ENCODE data around the gene P3H2. TPM values are rescaled to one million over a fixed set of nuclear protein-coding genes. Genes with fewer than 3 reads are reported as not detected.

Gene P3H2
- total and polyA plus RNA-seq, 2 experiments from 2014 or later, result 4.7 to 14.9 TPM

DNA sequence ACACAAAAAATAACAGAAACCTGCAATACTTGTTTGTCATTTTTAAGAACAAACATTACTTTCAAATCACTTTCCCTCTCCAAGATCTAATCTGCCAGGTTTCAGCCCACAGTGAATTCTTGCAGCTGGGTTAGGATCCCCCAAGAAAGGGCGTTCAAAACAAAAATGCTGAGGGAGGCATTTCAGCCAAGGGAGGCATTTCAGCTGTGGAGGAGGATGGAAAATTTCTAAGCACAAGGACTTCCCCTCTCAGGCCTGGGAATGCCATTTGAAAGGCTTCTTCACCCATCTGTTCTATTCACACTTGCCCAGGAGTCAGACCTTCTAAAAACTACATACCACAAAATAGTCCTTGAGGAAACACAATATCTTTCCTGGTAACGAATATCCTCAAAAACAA, 69.1 kb downstream of the P3H2 start:
- no peaks in the 10 kb centered on the region for H3K9me2 ChIP-seq (ENCODE audit: insufficient read depth)
- no peaks in the 10 kb centered on the region for H3K9me3 ChIP-seq (ENCODE audit: low read depth)

DNA sequence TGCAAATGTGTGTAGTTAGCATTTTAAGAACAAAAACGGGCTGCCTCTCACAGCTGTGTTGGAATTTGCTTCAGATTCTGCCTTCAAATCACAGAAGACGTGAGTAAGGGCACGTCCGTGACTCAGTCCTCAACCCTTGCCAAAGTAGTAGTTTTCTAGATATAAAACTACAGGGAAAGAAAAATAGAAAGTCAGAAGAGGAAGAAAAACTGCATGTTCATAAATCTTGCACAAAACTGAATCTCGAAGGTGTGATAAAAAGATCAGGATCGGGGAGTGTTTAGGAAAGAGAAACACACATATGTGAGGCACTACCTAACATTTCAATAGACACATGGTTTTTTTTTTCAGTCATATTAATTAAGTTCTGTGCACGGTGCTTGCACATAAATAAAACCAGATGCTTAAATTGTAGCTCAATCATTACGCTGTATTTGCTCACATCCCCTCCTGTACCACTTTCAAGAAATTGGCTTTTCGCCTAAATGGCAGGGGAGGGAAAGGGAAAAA, 71.7 kb downstream of the P3H2 start:
- Histone ChIP-seq H3F3A (ENCODE audit: insufficient read depth) (peaks cover 28% of the 10 kb centered on the region), H3K4me3 (peak overlapping the region; percentile 73), H4K20me1 (ENCODE audit: insufficient read depth) (no peaks in the 10 kb centered on the region), H3K4me1 (ENCODE audit: insufficient read depth) (peaks cover 18% of the 10 kb centered on the region), H3K9me2 (ENCODE audit: insufficient read depth) (no peaks in the 10 kb centered on the region), H3K27me3 (replicated peaks; ENCODE audit: insufficient read depth) (no peaks in the 10 kb centered on the region), H3K79me2 (ENCODE audit: insufficient read depth) (no peaks in the 10 kb centered on the region), H3K9me3 (ENCODE audit: low read depth) (no peaks in the 10 kb centered on the region), H3K36me3 (ENCODE audit: low read depth) (no peaks in the 10 kb centered on the region), H3K4me2 (ENCODE audit: unreplicated experiment) (peak overlapping the region; percentile 93), H2AFZ (peak overlapping the region; percentile 76), H3K27ac (peak overlapping the region; percentile 59), H3K9ac (peak overlapping the region; percentile 46)
- TF ChIP-seq EZH2phosphoT487 (IDR thresholded peaks at IDR 0.05; ENCODE audit: insufficient read depth, low read depth), result no peak
- no peak for TF ChIP-seq EZH2 (IDR thresholded peaks at IDR 0.05; ENCODE audit: insufficient read depth, poor library complexity, severe bottlenecking)
- WGBS, 2 experiments (ENCODE audit: low coverage in 1 of 2, low lambda C conversion rate in 2 of 2, missing lambda C conversion rate in 2 of 2), result 1 to 2% methylated on average over 9 of the region's 9 CpGs
- in situ Hi-C loops (cut with MboI), result no loop called here
- peak; percentile 88 for DNase-seq

More for the DNA sequence above, 69.1 kb downstream of the P3H2 start:
- Histone ChIP-seq H3F3A (ENCODE audit: insufficient read depth) (peaks cover 22% of the 10 kb centered on the region), H3K4me2 (ENCODE audit: unreplicated experiment) (no peak overlapping the region), H3K9ac (no peak overlapping the region), H3K27ac (no peak overlapping the region), H3K79me2 (ENCODE audit: insufficient read depth) (no peaks in the 10 kb centered on the region), H3K27me3 (replicated peaks; ENCODE audit: insufficient read depth) (no peaks in the 10 kb centered on the region), H3K4me1 (ENCODE audit: insufficient read depth) (peaks cover 26% of the 10 kb centered on the region), H3K4me3 (no peak overlapping the region), H2AFZ (no peak overlapping the region), H3K36me3 (ENCODE audit: low read depth) (no peaks in the 10 kb centered on the region), H4K20me1 (ENCODE audit: insufficient read depth) (no peaks in the 10 kb centered on the region)
- no peak for DNase-seq
- 74 to 75% methylated on average over 2 of the region's 2 CpGs for WGBS, 2 experiments (ENCODE audit: low coverage in 1 of 2, low lambda C conversion rate in 2 of 2, missing lambda C conversion rate in 2 of 2)
- TF ChIP-seq EZH2phosphoT487 (IDR thresholded peaks at IDR 0.05; ENCODE audit: insufficient read depth, low read depth) (no peak), EZH2 (IDR thresholded peaks at IDR 0.05; ENCODE audit: insufficient read depth, poor library complexity, severe bottlenecking) (no peak)
- in situ Hi-C loops (cut with MboI), result no loop called here

DNA sequence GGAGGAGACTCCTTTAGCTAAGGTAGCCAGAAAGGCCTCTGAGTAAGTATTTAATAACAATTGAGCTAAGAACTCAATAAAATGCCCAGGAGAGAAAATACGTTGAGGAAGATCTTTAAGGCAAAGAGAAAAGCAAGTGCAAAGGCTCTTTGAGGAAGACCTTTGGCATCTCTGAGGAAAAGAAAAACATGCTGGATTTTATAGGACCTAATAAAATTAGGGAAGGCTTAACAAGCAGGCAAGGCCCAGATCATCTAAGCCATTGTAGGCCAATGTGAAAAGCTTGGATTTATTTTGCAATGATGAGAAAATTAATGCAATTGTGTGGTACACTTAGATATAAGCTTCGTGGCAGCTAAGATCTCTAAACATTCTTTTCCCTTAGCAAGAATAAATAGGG, 75.7 kb downstream of the P3H2 start:
- H3K4me1 ChIP-seq (ENCODE audit: insufficient read depth), result peaks cover 18% of the 10 kb centered on the region
- peaks cover 27% of the 10 kb centered on the region for H3F3A ChIP-seq (ENCODE audit: insufficient read depth)
- DNase-seq, result no peak
- H4K20me1 ChIP-seq (ENCODE audit: insufficient read depth), result no peaks in the 10 kb centered on the region
- TF ChIP-seq EZH2 (IDR thresholded peaks at IDR 0.05; ENCODE audit: insufficient read depth, poor library complexity, severe bottlenecking) (no peak), EZH2phosphoT487 (IDR thresholded peaks at IDR 0.05; ENCODE audit: insufficient read depth, low read depth) (no peak)
- 0 out of 2 replicates have a peak overlapping the region, but pooled peaks have one; percentile 67 for H2AFZ ChIP-seq
- no peaks in the 10 kb centered on the region for H3K9me2 ChIP-seq (ENCODE audit: insufficient read depth)
- 98 to 99% methylated on average over 2 of the region's 2 CpGs for WGBS, 2 experiments (ENCODE audit: low coverage in 1 of 2, low lambda C conversion rate in 2 of 2, missing lambda C conversion rate in 2 of 2)
- no peaks in the 10 kb centered on the region for H3K9me3 ChIP-seq (ENCODE audit: low read depth)
- no peak overlapping the region for H3K4me2 ChIP-seq (ENCODE audit: unreplicated experiment)
- H3K27ac ChIP-seq, result no peak overlapping the region
- no peaks in the 10 kb centered on the region for H3K79me2 ChIP-seq (ENCODE audit: insufficient read depth)
- no peak overlapping the region for H3K9ac ChIP-seq
- H3K27me3 ChIP-seq (replicated peaks; ENCODE audit: insufficient read depth), result no peaks in the 10 kb centered on the region
- in situ Hi-C loops (cut with MboI), result no loop called here
- no peaks in the 10 kb centered on the region for H3K36me3 ChIP-seq (ENCODE audit: low read depth)
- H3K4me3 ChIP-seq, result no peak overlapping the region

DNA sequence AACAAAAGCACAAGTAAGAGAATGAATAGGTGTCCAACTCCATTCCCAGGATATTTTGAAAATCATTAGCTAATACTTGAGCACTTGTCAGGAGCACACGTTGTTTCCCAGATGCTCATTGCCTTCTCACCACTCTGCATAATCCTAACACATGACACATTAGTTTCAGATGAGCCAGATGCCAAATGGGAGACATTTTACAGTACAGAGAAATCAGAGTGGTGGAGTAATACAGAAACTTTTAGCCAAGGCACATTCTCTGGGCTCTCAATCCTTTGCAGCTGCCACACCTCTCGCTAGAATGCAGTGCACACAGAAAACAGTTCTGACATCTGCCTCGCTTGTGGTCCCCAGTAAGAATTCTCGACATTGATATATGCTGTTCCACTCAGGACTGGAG, 76.6 kb downstream of the P3H2 start:
- WGBS, 2 experiments (ENCODE audit: low coverage in 1 of 2, low lambda C conversion rate in 2 of 2, missing lambda C conversion rate in 2 of 2), result 14 to 16% methylated on average over 4 of the region's 4 CpGs
- Histone ChIP-seq H3K36me3 (ENCODE audit: low read depth) (no peaks in the 10 kb centered on the region), H3K27me3 (replicated peaks; ENCODE audit: insufficient read depth) (no peaks in the 10 kb centered on the region), H3K27ac (peak overlapping the region; percentile 6; the same call in 1 of the 2 replicates), H3K4me3 (no peak overlapping the region), H3F3A (ENCODE audit: insufficient read depth) (peaks cover 18% of the 10 kb centered on the region), H3K9ac (0 out of 2 replicates have a peak overlapping the region, but pooled peaks have one; percentile 17), H3K9me3 (ENCODE audit: low read depth) (no peaks in the 10 kb centered on the region), H4K20me1 (ENCODE audit: insufficient read depth) (no peaks in the 10 kb centered on the region), H3K4me2 (ENCODE audit: unreplicated experiment) (peak overlapping the region; percentile 4), H2AFZ (peak overlapping the region; percentile 67; the same call in 1 of the 2 replicates), H3K4me1 (ENCODE audit: insufficient read depth) (peaks cover 11% of the 10 kb centered on the region), H3K79me2 (ENCODE audit: insufficient read depth) (no peaks in the 10 kb centered on the region), H3K9me2 (ENCODE audit: insufficient read depth) (no peaks in the 10 kb centered on the region)
- in situ Hi-C loops (cut with MboI), result no loop called here
- no peak for TF ChIP-seq EZH2phosphoT487 (IDR thresholded peaks at IDR 0.05; ENCODE audit: insufficient read depth, low read depth)
- TF ChIP-seq EZH2 (IDR thresholded peaks at IDR 0.05; ENCODE audit: insufficient read depth, poor library complexity, severe bottlenecking), result no peak
- peak; percentile 82 for DNase-seq
